ENCODE data around the gene BRD7. TPM values are rescaled to one million over a fixed set of nuclear protein-coding genes. Genes with fewer than 3 reads are reported as not detected.

BRD7 gene
- total RNA-seq, 1 donor from 2014 or later: 104 TPM

DNA sequence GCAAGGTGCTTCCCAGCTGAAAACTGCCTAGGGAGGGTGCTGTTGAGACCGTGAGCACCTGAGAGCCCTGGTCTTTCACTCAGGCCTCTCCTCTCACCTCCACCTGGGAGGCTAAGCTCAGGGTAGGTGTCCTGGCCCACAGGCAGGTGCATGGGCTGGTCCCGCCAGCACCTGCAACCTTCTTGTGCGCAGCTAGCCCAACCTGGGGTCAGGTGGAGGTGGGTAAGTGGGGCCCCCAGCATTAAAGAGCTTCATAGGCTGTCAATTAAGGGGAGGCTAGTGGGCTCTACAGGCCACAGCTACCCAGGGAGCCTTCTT is 93.7 kb downstream of the BRD7 start:
- DNase-seq (ENCODE audit: low spot score, unreplicated experiment): no peak
- peaks cover 2% of the 10 kb centered on the region for H3K36me3 Mint-ChIP-seq (ENCODE audit: insufficient read depth)
- no peak overlapping the region for H3K4me3 Mint-ChIP-seq (ENCODE audit: low read depth)
- no peaks in the 10 kb centered on the region for H3K4me1 Mint-ChIP-seq (ENCODE audit: low read depth)
- peaks cover 4% of the 10 kb centered on the region for H3K9me3 Mint-ChIP-seq (ENCODE audit: low read depth)
- H3K27me3 Mint-ChIP-seq: no peaks in the 10 kb centered on the region
- H3K27ac Mint-ChIP-seq: no peak overlapping the region
- TF ChIP-seq, protein P1, sequence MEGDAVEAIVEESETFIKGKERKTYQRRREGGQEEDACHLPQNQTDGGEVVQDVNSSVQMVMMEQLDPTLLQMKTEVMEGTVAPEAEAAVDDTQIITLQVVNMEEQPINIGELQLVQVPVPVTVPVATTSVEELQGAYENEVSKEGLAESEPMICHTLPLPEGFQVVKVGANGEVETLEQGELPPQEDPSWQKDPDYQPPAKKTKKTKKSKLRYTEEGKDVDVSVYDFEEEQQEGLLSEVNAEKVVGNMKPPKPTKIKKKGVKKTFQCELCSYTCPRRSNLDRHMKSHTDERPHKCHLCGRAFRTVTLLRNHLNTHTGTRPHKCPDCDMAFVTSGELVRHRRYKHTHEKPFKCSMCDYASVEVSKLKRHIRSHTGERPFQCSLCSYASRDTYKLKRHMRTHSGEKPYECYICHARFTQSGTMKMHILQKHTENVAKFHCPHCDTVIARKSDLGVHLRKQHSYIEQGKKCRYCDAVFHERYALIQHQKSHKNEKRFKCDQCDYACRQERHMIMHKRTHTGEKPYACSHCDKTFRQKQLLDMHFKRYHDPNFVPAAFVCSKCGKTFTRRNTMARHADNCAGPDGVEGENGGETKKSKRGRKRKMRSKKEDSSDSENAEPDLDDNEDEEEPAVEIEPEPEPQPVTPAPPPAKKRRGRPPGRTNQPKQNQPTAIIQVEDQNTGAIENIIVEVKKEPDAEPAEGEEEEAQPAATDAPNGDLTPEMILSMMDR (IDR thresholded peaks at IDR 0.05; ENCODE audit: unreplicated experiment): no peak

DNA sequence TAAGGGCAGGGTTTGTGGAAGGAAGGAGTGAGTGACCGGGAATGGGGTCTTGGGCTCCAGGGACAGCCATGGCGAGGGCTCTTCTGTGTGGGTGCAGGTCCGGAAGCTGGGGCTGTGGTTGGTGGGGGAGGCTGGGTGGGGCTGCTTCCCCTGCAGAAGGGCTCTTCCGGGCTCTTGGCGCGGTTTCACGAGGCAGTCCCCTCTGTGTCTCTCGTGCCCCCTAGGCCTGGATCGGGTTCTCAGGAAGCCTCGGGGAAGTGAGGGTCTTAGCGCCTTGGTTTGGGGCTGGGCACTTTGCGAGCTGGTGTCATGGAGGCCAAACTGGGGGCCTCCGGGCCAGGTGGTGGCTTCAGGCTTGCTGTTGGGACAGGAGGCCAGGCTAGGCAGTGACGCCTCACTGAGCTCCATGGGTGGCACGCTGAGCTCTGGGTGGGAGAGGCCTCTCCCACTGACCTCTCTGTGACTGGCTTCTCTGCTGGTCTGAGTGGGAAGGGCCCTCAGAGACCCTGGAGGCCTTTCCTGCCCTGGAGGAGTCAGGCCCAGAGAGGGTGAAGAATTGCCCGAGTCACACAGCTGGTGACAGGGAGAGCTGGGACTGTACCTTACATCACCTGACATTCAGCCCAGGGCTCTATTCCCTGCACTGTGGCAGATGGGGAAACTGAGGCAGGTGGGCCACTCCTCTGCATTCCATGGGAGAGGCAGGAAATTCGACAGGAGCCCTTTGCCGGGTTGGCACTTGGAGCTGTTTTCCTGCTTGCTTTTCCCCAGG is 94.3 kb downstream of the BRD7 start:
- Mint-ChIP-seq H3K27me3 (no peaks in the 10 kb centered on the region), H3K4me1 (ENCODE audit: low read depth) (no peaks in the 10 kb centered on the region), H3K27ac (no peak overlapping the region), H3K4me3 (ENCODE audit: low read depth) (no peak overlapping the region), H3K9me3 (ENCODE audit: low read depth) (peaks cover 4% of the 10 kb centered on the region), H3K36me3 (ENCODE audit: insufficient read depth) (peaks cover 2% of the 10 kb centered on the region)
- TF ChIP-seq, protein P1 (IDR thresholded peaks at IDR 0.05; ENCODE audit: unreplicated experiment): no peak
- no peak for DNase-seq (ENCODE audit: low spot score, unreplicated experiment)

DNA sequence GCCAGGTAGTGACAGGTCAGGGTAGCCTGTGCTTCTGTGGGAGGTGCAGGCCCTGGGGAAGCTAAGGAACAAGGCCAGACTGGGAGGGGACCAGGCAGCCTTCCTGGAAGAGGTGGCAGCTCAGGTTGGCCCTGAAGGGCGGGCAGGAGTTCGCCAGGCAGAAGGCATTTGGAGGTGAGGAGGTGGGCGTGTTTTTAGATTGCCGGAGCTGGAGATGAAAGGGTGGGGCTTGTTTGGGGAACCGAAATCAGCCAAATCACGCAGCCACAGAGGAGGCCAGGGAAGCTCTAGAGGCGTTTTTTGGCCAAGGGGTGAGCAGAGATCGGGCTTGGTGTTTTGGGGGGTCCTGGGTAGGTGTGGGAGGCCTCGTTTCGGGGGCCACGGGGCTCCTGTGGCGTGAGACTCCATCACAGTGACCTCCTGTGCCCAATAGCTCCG is 94.9 kb downstream of the BRD7 start:
- no peaks in the 10 kb centered on the region for H3K4me1 Mint-ChIP-seq (ENCODE audit: low read depth)

DNA sequence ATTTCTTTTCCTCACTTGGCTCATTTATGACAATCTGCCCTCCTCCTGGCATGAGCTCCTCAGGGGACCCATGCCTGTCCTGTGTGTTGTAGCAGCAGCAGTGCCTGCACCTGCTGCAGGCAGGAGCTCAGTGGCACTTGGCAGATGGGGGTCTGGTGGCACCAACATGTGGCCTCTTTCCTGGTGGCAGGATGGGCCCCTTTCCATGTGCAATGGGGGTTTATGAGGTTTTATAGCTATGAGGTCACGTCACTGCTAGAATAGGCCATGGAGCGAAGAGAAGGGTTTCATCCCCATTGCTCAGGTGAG is 95.5 kb downstream of the BRD7 start:
- TF ChIP-seq, protein P1 (IDR thresholded peaks at IDR 0.05; ENCODE audit: unreplicated experiment): no peak
- no peak for DNase-seq (ENCODE audit: low spot score, unreplicated experiment)
- no peak overlapping the region for H3K27ac Mint-ChIP-seq
- H3K36me3 Mint-ChIP-seq (ENCODE audit: insufficient read depth): peaks cover under 1% of the 10 kb centered on the region
- H3K4me3 Mint-ChIP-seq (ENCODE audit: low read depth): no peak overlapping the region
- H3K9me3 Mint-ChIP-seq (ENCODE audit: low read depth): peaks cover 2% of the 10 kb centered on the region
- H3K27me3 Mint-ChIP-seq: no peaks in the 10 kb centered on the region
- no peaks in the 10 kb centered on the region for H3K4me1 Mint-ChIP-seq (ENCODE audit: low read depth)

More for the DNA sequence above, 94.9 kb downstream of the BRD7 start:
- Mint-ChIP-seq H3K27me3 (no peaks in the 10 kb centered on the region), H3K36me3 (ENCODE audit: insufficient read depth) (peaks cover 2% of the 10 kb centered on the region), H3K4me3 (ENCODE audit: low read depth) (no peak overlapping the region), H3K9me3 (ENCODE audit: low read depth) (peaks cover 4% of the 10 kb centered on the region), H3K27ac (no peak overlapping the region)
- TF ChIP-seq, protein P1 (IDR thresholded peaks at IDR 0.05; ENCODE audit: unreplicated experiment): no peak
- no peak for DNase-seq (ENCODE audit: low spot score, unreplicated experiment)

DNA sequence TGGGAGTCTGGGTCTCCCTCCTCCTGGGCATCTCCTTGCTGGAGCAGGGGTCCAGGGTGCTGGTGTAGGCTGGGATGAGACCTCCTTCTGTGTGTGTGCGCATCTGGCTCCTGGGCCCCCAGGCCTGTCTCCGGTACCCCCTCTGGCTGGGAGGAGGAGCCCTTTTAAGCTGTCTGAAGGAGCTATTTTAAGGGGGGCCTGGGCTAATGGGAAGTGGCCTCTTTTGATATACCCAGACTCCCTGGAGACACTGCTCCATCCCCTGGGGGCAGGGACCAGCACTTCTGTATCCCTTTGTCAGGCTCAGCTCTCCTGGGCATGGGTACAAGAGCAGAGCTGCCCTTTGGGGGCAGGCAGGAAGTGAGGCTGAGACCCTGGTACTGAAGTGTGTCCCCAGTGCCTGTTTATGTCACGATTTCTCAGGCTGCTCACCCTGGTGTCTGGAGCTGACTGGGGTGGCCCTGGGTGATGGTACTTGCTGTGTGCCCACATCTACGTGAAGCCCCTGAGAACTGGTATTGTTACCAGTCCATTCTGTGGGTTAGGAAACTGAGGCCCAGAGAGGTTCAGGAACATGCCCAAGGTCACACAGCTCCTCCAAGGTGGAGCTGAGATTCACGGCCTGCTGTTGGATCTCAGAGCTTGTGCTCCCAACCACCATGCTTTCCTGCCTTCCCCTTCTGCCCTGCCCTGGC is 96.0 kb downstream of the BRD7 start:
- Mint-ChIP-seq H3K27ac (no peak overlapping the region), H3K4me3 (ENCODE audit: low read depth) (no peak overlapping the region), H3K9me3 (ENCODE audit: low read depth) (no peaks in the 10 kb centered on the region), H3K36me3 (ENCODE audit: insufficient read depth) (no peaks in the 10 kb centered on the region), H3K27me3 (no peaks in the 10 kb centered on the region), H3K4me1 (ENCODE audit: low read depth) (no peaks in the 10 kb centered on the region)
- DNase-seq (ENCODE audit: low spot score, unreplicated experiment): no peak
- TF ChIP-seq, protein P1 (IDR thresholded peaks at IDR 0.05; ENCODE audit: unreplicated experiment): no peak

Data from progenitor cell of endocrine pancreas (in vitro differentiated cells).